Measurements from ENCODE around the gene C4orf36.

- no peak for TF ChIP-seq POLR2A (IDR thresholded peaks at IDR 0.05)
- no peak for TF ChIP-seq CTCF (IDR thresholded peaks at IDR 0.05)
Observed at GRCh38 chr4:86940920-86941460, 48.8 kb upstream of the C4orf36 start.

Data from right lobe of liver (tissue), 4 donors.